ENCODE data around the gene PRKG2.
A peak's percentile ranks its signal among the peaks of the same experiment; 100 is the strongest.

The PRKG2 gene

GRCh38 chr4:81065446-81065845 lies 149.6 kb downstream of the PRKG2 start:
- DNase-seq (ENCODE audit: low read depth, low spot score): no peak
- CTCF ChIA-PET: interaction anchor here (1.1 kb wide), 1 partner anchor 14 kb away, joined by 4 read pairs; no protein-coding TSS in a partner anchor

GRCh38 chr4:81062001-81062400 lies 153.0 kb downstream of the PRKG2 start:
- no peak for DNase-seq (ENCODE audit: low read depth, low spot score)

More at GRCh38 chr4:81065446-81065845, 149.6 kb downstream of the PRKG2 start:
- no peak for TF ChIP-seq CTCF (IDR thresholded peaks at IDR 0.05; ENCODE audit: insufficient read depth, low read length, missing control alignments)
- POLR2A ChIA-PET: no interaction called here
- no peak overlapping the region for H3K4me3 ChIP-seq (ENCODE audit: low read depth, low read length)

GRCh38 chr4:81061344-81061730 lies 153.7 kb downstream of the PRKG2 start:
- POLR2A ChIA-PET: no interaction called here

More at GRCh38 chr4:81062001-81062400, 153.0 kb downstream of the PRKG2 start:
- H3K4me3 ChIP-seq (ENCODE audit: low read depth, low read length): no peak overlapping the region
- POLR2A ChIA-PET: no interaction called here
- TF ChIP-seq CTCF (IDR thresholded peaks at IDR 0.05; ENCODE audit: insufficient read depth, low read length, missing control alignments): no peak
- CTCF ChIA-PET: no interaction called here

GRCh38 chr4:81060587-81061343 lies 154.3 kb downstream of the PRKG2 start:
- TF ChIP-seq CTCF (IDR thresholded peaks at IDR 0.05; ENCODE audit: insufficient read depth, low read length, missing control alignments): no peak
- ChIA-PET POLR2A (no interaction called here), CTCF (no interaction called here)
- H3K4me3 ChIP-seq (ENCODE audit: low read depth, low read length): no peak overlapping the region
- DNase-seq (ENCODE audit: low read depth, low spot score): no peak

More at GRCh38 chr4:81061344-81061730, 153.7 kb downstream of the PRKG2 start:
- no peak for TF ChIP-seq CTCF (IDR thresholded peaks at IDR 0.05; ENCODE audit: insufficient read depth, low read length, missing control alignments)
- DNase-seq (ENCODE audit: low read depth, low spot score): no peak
- no peak overlapping the region for H3K4me3 ChIP-seq (ENCODE audit: low read depth, low read length)
- CTCF ChIA-PET: no interaction called here

GRCh38 chr4:81058621-81059020 lies 156.4 kb downstream of the PRKG2 start:
- POLR2A ChIA-PET: no interaction called here
- no peak overlapping the region for H3K4me3 ChIP-seq (ENCODE audit: low read depth, low read length)
- no peak for DNase-seq (ENCODE audit: low read depth, low spot score)
- no peak for TF ChIP-seq CTCF (IDR thresholded peaks at IDR 0.05; ENCODE audit: insufficient read depth, low read length, missing control alignments)
- CTCF ChIA-PET: no interaction called here

- POLR2A ChIA-PET: no interaction called here
- CTCF ChIA-PET: interaction anchor here (0.7 to 7.3 kb wide), 13 partner anchors 10 to 832 kb away, joined by 3 to 36 read pairs (median 3); no protein-coding TSS in a partner anchor
- TF ChIP-seq CTCF (IDR thresholded peaks at IDR 0.05; ENCODE audit: insufficient read depth, low read length, missing control alignments): peak; percentile 70
- no peak overlapping the region for H3K4me3 ChIP-seq (ENCODE audit: low read depth, low read length)
- DNase-seq (ENCODE audit: low read depth, low spot score): peak; percentile 9
Measured at GRCh38 chr4:81052119-81053068, 162.6 kb downstream of the PRKG2 start.
